Measurements from ENCODE around the gene NPAS3.

The NPAS3 gene

GRCh38 chr14:33488582-33488981 is 549.9 kb downstream of the NPAS3 start:
- no peaks in the 10 kb centered on the region for H3K27me3 Mint-ChIP-seq
- no peak for ATAC-seq (replicated peaks)
- H3K4me1 Mint-ChIP-seq (ENCODE audit: low read depth in 2 of 2), result no peaks in the 10 kb centered on the region
- no peak overlapping the region for H3K4me3 Mint-ChIP-seq
- no peak for DNase-seq
- no peak overlapping the region for H3K27ac Mint-ChIP-seq
- H3K9me3 Mint-ChIP-seq, result peaks cover 7 to 15% of the 10 kb centered on the region in 2 donors
- no peaks in the 10 kb centered on the region for H3K36me3 Mint-ChIP-seq (ENCODE audit: insufficient read depth)

- H3K27ac Mint-ChIP-seq, result no peak overlapping the region
- ATAC-seq (replicated peaks), result no peak
Measured at GRCh38 chr14:33490555-33490954, 551.9 kb downstream of the NPAS3 start.

GRCh38 chr14:33491112-33491511 is 552.4 kb downstream of the NPAS3 start:
- no peak for DNase-seq
- H3K27me3 Mint-ChIP-seq, result no peaks in the 10 kb centered on the region
- ATAC-seq (replicated peaks), result no peak
- H3K4me3 Mint-ChIP-seq, result no peak overlapping the region
- H3K9me3 Mint-ChIP-seq, result peaks cover 5 to 15% of the 10 kb centered on the region in 2 donors
- no peaks in the 10 kb centered on the region for H3K4me1 Mint-ChIP-seq (ENCODE audit: low read depth in 2 of 2)
- no peak overlapping the region for H3K27ac Mint-ChIP-seq
- no peaks in the 10 kb centered on the region for H3K36me3 Mint-ChIP-seq (ENCODE audit: insufficient read depth)

More at GRCh38 chr14:33490555-33490954, 551.9 kb downstream of the NPAS3 start:
- Mint-ChIP-seq H3K27me3 (no peaks in the 10 kb centered on the region), H3K4me1 (ENCODE audit: low read depth in 2 of 2) (no peaks in the 10 kb centered on the region), H3K36me3 (ENCODE audit: insufficient read depth) (no peaks in the 10 kb centered on the region), H3K4me3 (no peak overlapping the region), H3K9me3 (peaks cover 4 to 15% of the 10 kb centered on the region in 2 donors)
- no peak for DNase-seq

GRCh38 chr14:33492491-33492890 is 553.8 kb downstream of the NPAS3 start:
- no peak for DNase-seq
- H3K4me1 Mint-ChIP-seq (ENCODE audit: low read depth in 2 of 2), result no peaks in the 10 kb centered on the region
- H3K27me3 Mint-ChIP-seq, result no peaks in the 10 kb centered on the region
- no peak for ATAC-seq (replicated peaks)
- peaks cover 5 to 15% of the 10 kb centered on the region in 2 donors for H3K9me3 Mint-ChIP-seq
- no peak overlapping the region for H3K4me3 Mint-ChIP-seq
- no peaks in the 10 kb centered on the region for H3K36me3 Mint-ChIP-seq (ENCODE audit: insufficient read depth)
- no peak overlapping the region for H3K27ac Mint-ChIP-seq

DNA sequence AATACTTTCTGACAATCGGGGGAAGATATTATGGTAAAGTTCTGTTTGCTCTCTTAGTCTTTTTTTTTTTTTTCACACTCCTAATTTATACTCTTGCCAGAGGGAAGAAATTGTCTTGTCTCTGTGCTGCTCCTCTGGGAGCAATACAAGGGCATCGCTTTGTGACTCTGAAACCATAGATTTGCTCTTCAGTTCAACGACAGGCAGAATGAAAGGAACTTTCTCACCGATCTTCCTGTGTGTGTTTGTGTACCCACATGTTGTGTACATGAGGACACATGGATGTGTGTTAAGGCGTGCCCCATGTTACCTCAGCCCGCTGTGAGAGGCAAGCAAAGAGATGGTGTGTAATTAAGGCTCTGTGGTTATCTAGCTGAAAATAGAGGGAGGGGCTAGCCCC is 554.6 kb downstream of the NPAS3 start:
- H3K36me3 Mint-ChIP-seq (ENCODE audit: insufficient read depth), result no peaks in the 10 kb centered on the region
- H3K4me1 Mint-ChIP-seq (ENCODE audit: low read depth in 2 of 2), result no peaks in the 10 kb centered on the region
- ATAC-seq (replicated peaks), result no peak
- DNase-seq, result no peak
- no peaks in the 10 kb centered on the region for H3K27me3 Mint-ChIP-seq
- H3K9me3 Mint-ChIP-seq, result peaks cover 2 to 15% of the 10 kb centered on the region in 2 donors
- H3K4me3 Mint-ChIP-seq, result no peak overlapping the region
- no peak overlapping the region for H3K27ac Mint-ChIP-seq

GRCh38 chr14:33493990-33494389 is 555.3 kb downstream of the NPAS3 start:
- Mint-ChIP-seq H3K9me3 (peaks cover 2 to 15% of the 10 kb centered on the region in 2 donors), H3K36me3 (ENCODE audit: insufficient read depth) (no peaks in the 10 kb centered on the region), H3K4me3 (no peak overlapping the region), H3K27me3 (no peaks in the 10 kb centered on the region), H3K4me1 (ENCODE audit: low read depth in 2 of 2) (no peaks in the 10 kb centered on the region), H3K27ac (no peak overlapping the region)
- DNase-seq, result no peak
- ATAC-seq (replicated peaks), result no peak

- Mint-ChIP-seq H3K27me3 (no peaks in the 10 kb centered on the region), H3K4me1 (ENCODE audit: low read depth in 2 of 2) (no peaks in the 10 kb centered on the region), H3K27ac (no peak overlapping the region), H3K4me3 (no peak overlapping the region), H3K9me3 (peaks cover 7 to 20% of the 10 kb centered on the region in 2 donors), H3K36me3 (ENCODE audit: insufficient read depth) (no peaks in the 10 kb centered on the region)
- ATAC-seq (replicated peaks) (no peak), DNase-seq (no peak)
Measured at GRCh38 chr14:33499687-33500086, 561.0 kb downstream of the NPAS3 start.

GRCh38 chr14:33504246-33505099 is 565.8 kb downstream of the NPAS3 start:
- no peaks in the 10 kb centered on the region for H3K4me1 Mint-ChIP-seq (ENCODE audit: low read depth in 2 of 2)
- no peak overlapping the region for H3K27ac Mint-ChIP-seq
- ATAC-seq (replicated peaks) (no peak), DNase-seq (no peak)
- no peaks in the 10 kb centered on the region for H3K36me3 Mint-ChIP-seq (ENCODE audit: insufficient read depth)
- peaks cover 7 to 14% of the 10 kb centered on the region in 2 donors for H3K9me3 Mint-ChIP-seq
- no peak overlapping the region for H3K4me3 Mint-ChIP-seq
- H3K27me3 Mint-ChIP-seq, result no peaks in the 10 kb centered on the region

DNA sequence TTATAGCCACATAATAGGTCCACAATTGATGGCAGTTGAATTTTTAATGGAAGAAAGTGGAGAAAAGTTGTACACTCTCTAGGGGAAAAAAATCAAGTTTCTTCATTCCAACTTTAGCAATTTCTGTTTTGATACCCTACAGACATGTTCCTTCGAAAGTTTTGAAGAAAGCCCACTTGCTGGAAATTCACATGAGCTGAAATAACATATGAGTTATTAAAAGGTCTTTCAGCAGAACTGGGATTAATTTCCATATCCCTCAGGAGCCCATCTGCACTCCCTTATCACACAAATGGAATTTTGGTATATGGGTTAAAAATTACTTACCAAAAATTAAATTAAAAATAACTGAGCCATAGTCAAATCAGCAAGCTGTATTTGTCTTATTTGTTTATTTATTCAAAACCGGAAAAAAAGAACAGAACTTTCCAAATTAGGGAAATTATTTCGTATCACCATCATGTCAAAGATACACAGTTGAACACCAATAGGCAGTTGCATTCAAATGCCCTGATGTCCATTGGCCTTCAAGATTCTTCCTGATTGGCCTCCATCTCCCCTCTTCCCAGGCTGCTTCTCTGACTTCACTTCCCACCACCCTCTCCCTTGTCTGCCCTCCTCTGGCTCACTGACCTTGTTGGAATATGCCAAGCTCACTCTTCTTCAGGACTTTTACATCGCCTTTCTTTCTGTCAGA is 566.7 kb downstream of the NPAS3 start:
- Mint-ChIP-seq H3K36me3 (ENCODE audit: insufficient read depth) (no peaks in the 10 kb centered on the region), H3K27me3 (no peaks in the 10 kb centered on the region), H3K27ac (no peak overlapping the region), H3K9me3 (peaks cover 7 to 8% of the 10 kb centered on the region in 2 donors), H3K4me3 (no peak overlapping the region), H3K4me1 (ENCODE audit: low read depth in 2 of 2) (no peaks in the 10 kb centered on the region)
- DNase-seq (no peak), ATAC-seq (replicated peaks) (no peak)

DNA sequence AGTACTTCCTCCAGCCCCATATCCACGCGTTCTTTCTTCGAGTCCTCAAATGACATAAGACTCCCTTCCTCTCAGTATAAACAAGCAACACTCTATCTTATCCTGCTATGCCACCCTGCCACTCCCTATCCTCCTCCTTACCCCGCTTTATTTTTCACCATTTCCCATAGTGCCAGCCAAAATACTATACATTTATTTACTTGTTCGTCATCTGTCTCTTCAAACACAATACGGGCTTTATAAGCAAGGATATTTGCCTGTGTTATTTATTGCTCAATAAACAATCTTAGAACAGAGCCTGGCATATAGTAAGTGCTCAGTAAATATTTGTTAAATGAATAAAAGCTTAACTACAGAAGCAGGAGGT is 567.3 kb downstream of the NPAS3 start:
- H3K4me1 Mint-ChIP-seq (ENCODE audit: low read depth in 2 of 2), result no peaks in the 10 kb centered on the region
- no peaks in the 10 kb centered on the region for H3K27me3 Mint-ChIP-seq
- no peak for DNase-seq
- H3K9me3 Mint-ChIP-seq, result peaks cover 7 to 8% of the 10 kb centered on the region in 2 donors
- H3K36me3 Mint-ChIP-seq (ENCODE audit: insufficient read depth), result no peaks in the 10 kb centered on the region
- no peak overlapping the region for H3K4me3 Mint-ChIP-seq
- H3K27ac Mint-ChIP-seq, result no peak overlapping the region
- no peak for ATAC-seq (replicated peaks)

GRCh38 chr14:33508126-33509062 is 569.7 kb downstream of the NPAS3 start:
- Mint-ChIP-seq H3K9me3 (peaks cover 0 to 6% of the 10 kb centered on the region in 2 donors), H3K36me3 (ENCODE audit: insufficient read depth) (peaks cover 3% of the 10 kb centered on the region), H3K4me3 (no peak overlapping the region), H3K4me1 (ENCODE audit: low read depth in 2 of 2) (no peaks in the 10 kb centered on the region), H3K27me3 (no peaks in the 10 kb centered on the region), H3K27ac (no peak overlapping the region)
- DNase-seq (no peak), ATAC-seq (replicated peaks) (no peak)

DNA sequence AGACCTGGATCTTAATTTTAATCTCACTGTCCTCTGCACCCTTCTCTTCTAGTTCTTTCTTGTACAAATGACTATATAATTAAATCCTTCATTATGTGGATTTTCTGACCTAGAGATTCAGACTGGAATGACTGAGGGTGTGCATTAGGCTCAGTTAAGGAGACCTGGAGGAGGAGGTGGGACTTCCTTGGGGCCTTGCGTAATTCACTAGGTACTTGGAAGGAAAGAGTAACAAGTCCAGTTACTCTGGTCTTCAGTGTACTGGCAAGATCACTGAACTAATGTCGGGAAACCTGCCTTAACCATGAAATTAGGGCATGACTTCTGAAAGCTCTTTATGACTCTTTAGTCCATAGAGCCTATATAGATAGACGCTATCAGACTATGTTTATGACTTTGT is 570.8 kb downstream of the NPAS3 start:
- no peaks in the 10 kb centered on the region for H3K4me1 Mint-ChIP-seq (ENCODE audit: low read depth in 2 of 2)
- peaks cover 3% of the 10 kb centered on the region for H3K36me3 Mint-ChIP-seq (ENCODE audit: insufficient read depth)
- no peaks in the 10 kb centered on the region for H3K27me3 Mint-ChIP-seq
- H3K27ac Mint-ChIP-seq, result no peak overlapping the region
- H3K4me3 Mint-ChIP-seq, result no peak overlapping the region
- DNase-seq, result no peak
- peaks cover 0 to 6% of the 10 kb centered on the region in 2 donors for H3K9me3 Mint-ChIP-seq
- ATAC-seq (replicated peaks), result no peak

- no peak overlapping the region for H3K4me3 Mint-ChIP-seq
- peaks cover 3% of the 10 kb centered on the region for H3K36me3 Mint-ChIP-seq (ENCODE audit: insufficient read depth)
- H3K4me1 Mint-ChIP-seq (ENCODE audit: low read depth in 2 of 2), result no peaks in the 10 kb centered on the region
- H3K9me3 Mint-ChIP-seq, result peaks cover 0 to 4% of the 10 kb centered on the region in 2 donors
- DNase-seq, result no peak
- H3K27me3 Mint-ChIP-seq, result no peaks in the 10 kb centered on the region
- H3K27ac Mint-ChIP-seq, result no peak overlapping the region
- ATAC-seq (replicated peaks), result no peak
Measured at GRCh38 chr14:33510063-33510481, 571.4 kb downstream of the NPAS3 start.
